HG03025 (cell line): ENCODE results near the gene UGT1A8.
"Not testable (repeated sequence)": the region's sequence is repeated elsewhere in the genome, so short reads cannot be mapped to it uniquely, and the experiment has no call there.

Experiments used
- ATAC-seq: cut with Tn5 transposase; IDR thresholded peaks from one replicate; pipeline ENCODE4 v1.9.1; 2021; ENCODE audit warnings: mild to moderate bottlenecking, moderate library complexity; ENCODE audit not compliant: unreplicated experiment, low FRiP score

UGT1A8 gene

GRCh38 chr2:233638836-233639235 lies 21.4 kb downstream of the UGT1A8 start:
- ATAC-seq, result no peak

GRCh38 chr2:233639860-233640259 lies 22.4 kb downstream of the UGT1A8 start:
- no peak for ATAC-seq

GRCh38 chr2:233643128-233643527 lies 25.7 kb downstream of the UGT1A8 start:
- no peak for ATAC-seq

DNA sequence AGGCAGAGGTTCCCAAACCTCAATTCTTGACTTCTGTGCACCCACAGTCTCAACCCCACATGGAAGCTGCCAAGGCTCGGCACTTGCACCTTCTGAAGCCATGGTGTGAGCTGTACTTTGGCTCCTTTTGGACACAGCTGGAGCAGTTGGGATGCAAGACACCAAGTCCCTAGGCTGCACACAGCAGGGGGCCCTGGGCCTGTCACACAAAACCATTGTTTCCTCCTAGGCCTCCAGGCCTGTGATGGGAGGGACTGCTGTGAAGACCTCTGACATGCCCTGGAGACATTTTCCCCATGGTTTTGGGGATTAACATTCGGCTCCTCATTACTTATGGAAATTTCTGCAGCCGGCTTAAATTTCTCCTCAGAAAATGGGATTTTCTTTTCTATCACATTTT lies 28.6 kb downstream of the UGT1A8 start:
- ATAC-seq, result not testable (repeated sequence)

GRCh38 chr2:233650981-233651380 lies 33.5 kb downstream of the UGT1A8 start:
- no peak for ATAC-seq

DNA sequence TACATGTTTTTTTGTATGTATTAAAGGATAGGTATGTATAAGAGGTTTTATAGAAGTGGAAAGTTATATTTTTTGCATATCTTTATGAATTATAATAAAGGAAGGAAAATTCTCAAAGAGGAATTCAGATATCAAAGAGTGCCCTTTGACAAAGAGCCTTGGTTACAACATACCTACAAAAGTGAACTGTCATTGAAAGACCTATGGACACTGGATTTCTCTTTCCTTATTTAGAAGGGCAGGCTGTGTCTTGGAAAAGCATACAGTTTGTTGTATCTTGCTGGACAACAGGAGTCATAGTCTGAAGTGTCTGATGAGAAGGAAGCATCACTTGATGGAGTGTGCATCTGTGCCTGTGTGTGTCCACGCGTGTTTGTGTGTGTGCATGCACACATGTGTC lies 34.0 kb downstream of the UGT1A8 start:
- no peak for ATAC-seq

DNA sequence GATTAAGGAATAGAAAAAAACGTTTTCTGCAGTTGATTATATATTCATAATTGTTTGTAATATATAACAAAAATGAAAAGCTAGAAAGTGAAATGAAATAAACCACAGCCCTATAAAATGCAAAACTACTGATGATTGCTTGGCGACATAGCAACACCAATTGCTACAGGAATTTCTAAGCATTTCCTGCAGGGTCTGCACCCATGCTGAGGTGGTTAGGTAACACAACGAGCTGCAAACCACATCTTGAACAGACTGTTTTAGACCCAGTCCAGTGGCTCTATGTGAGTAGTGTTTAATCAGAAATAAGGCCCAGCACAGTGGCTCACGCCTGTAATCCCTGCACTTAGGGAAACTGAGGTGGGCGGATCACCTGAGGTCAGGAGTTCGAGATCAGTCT lies 37.1 kb downstream of the UGT1A8 start:
- no peak for ATAC-seq

DNA sequence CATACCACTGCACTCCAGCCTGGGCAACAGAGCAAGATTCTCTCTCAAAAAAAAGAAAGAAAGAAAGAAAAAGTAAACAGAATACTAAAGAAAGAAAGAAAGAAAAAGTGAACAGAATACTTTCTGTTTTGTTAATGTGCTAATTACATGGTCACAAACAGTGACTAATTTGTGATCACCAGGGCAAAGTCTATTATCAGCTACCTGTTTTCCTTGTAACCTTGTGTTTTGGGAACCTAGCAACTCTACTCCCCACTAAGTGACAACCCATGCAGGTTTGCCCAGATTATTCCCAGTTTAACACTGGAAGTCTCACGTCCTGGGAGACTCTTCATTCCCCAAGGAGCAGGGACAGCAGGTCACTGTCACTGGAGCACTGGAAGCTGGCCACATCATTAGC lies 37.6 kb downstream of the UGT1A8 start:
- no peak for ATAC-seq

GRCh38 chr2:233655943-233656342 lies 38.5 kb downstream of the UGT1A8 start:
- not testable (repeated sequence) for ATAC-seq

GRCh38 chr2:233656443-233656842 lies 39.0 kb downstream of the UGT1A8 start:
- ATAC-seq, result no peak

- no peak for ATAC-seq
These were observed 41.2 kb downstream of the UGT1A8 start for GRCh38 chr2:233658610-233659009.

GRCh38 chr2:233663911-233664310 lies 46.5 kb downstream of the UGT1A8 start:
- ATAC-seq, result no peak

- no peak for ATAC-seq
These were observed 51.3 kb downstream of the UGT1A8 start for GRCh38 chr2:233668605-233669260.

- ATAC-seq, result no peak
These were observed 54.1 kb downstream of the UGT1A8 start, which contains the start of gene UGT1A9 for GRCh38 chr2:233671290-233672161. Gene UGT1A9 (plus strand): TSS chr2:233671898. CDS start chr2:233671935, 37 bp downstream.

- ATAC-seq, result no peak
These were observed 55.5 kb downstream of the UGT1A8 start for GRCh38 chr2:233672886-233673285.

- no peak for ATAC-seq
These were observed 56.5 kb downstream of the UGT1A8 start for GRCh38 chr2:233673896-233674295.

GRCh38 chr2:233674314-233674713 lies 56.9 kb downstream of the UGT1A8 start:
- ATAC-seq, result no peak

- ATAC-seq, result no peak
These were observed 57.6 kb downstream of the UGT1A8 start for GRCh38 chr2:233674995-233675394.

GRCh38 chr2:233676046-233676445 lies 58.6 kb downstream of the UGT1A8 start:
- no peak for ATAC-seq

DNA sequence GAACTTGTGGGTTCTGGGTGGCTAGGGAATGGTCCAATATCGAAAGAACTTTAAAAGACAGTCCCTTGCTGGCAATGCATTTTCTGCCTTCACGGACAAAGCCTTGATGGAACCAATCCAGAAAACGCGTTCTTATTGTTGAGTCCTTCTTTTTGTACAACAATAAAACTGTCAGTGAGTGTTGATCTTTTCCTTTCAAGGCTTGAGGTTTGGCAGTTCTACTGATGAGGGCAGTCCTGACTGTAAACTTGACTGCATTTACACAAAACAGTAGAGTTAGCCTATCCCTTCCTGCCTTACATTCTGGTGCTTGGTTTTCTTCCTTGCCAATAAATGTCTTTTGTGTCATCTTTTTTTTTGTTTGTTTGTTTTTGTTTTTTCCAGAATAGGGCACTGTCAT lies 61.8 kb downstream of the UGT1A8 start:
- no peak for ATAC-seq

GRCh38 chr2:233680361-233681045 lies 63.1 kb downstream of the UGT1A8 start:
- no peak for ATAC-seq
